HG03060 (cell line): ENCODE data around the gene AHNAK.
"Not testable (repeated sequence)": the region's sequence is repeated elsewhere in the genome, so short reads cannot be mapped to it uniquely, and the experiment has no call there.

ENCODE experiments used
- ATAC-seq: cut with Tn5 transposase; IDR thresholded peaks from one replicate; pipeline ENCODE4 v1.9.1; 2021; ENCODE audit warnings: low read depth, moderate number of reproducible peaks; ENCODE audit not compliant: unreplicated experiment

AHNAK gene

DNA sequence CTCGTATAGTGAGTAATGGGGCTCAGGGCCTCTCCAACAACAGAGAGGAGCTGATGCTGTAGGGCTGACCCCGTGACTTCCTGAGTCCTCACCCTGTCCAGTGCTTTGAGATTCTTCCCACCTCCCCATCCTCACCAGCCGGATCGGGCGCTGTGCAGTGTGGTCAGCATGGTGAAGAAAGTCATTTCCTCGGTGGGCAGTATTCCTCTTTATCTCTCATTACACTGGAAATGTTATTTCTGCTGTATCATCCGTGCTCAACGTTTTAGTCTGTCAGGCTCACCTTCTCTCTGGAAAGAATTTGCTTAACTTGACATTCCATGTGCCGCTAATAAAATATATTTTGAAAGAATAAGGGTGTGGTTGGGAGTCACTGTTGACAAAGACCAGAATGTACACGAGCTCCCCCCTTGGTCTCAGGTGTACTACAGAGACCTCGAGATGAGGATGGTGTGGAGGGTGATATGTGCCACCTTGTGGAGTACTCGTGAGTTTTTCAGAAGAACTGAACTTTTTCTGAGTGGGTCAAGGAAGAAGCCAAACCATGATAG is 153.5 kb downstream of the AHNAK start:
- ATAC-seq: no peak

DNA sequence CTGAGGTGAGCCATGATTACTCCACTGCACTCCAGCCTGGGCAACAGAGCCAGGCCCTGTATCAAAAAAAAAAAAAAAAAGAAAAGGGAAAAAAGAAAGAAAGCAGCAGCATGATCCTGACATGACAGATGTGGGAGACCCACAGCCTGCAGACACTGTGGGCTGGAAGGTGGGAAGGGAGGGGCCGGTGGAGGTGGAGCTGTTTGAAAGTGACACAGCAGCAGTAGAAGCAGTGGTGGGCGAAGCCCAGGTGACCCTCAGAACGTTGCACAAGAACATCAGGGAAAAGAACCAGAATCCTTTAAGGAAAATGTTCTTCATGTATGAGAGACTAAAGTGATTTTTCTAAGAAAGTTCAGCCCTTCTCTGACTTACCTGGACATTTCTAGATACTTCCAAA is 154.1 kb downstream of the AHNAK start:
- no peak for ATAC-seq

- no peak for ATAC-seq
These were observed 154.8 kb downstream of the AHNAK start for GRCh38 chr11:62391642-62392425.

DNA sequence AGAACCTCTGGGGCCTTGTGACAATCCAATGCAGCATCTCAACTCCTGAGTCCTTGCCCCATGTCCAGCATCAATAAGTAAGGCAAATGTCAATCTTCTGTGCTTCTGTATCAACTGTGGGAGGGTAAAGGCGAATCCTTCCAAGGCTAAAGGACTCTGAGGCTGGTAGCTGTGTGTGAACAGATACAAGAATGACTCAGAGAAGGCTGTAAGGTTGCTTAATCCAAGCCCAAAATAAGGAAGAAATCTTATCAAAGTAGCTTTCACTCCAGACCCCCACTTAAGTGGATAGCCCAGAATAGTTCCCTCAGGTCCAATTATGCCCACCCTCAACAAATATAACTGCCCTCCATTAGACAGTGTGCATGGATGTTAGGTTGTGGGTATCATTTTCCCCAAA is 155.9 kb downstream of the AHNAK start:
- ATAC-seq: no peak

GRCh38 chr11:62390237-62390636 is 156.4 kb downstream of the AHNAK start:
- ATAC-seq: no peak

- ATAC-seq: no peak
These were observed 157.6 kb downstream of the AHNAK start for GRCh38 chr11:62388999-62389398.

DNA sequence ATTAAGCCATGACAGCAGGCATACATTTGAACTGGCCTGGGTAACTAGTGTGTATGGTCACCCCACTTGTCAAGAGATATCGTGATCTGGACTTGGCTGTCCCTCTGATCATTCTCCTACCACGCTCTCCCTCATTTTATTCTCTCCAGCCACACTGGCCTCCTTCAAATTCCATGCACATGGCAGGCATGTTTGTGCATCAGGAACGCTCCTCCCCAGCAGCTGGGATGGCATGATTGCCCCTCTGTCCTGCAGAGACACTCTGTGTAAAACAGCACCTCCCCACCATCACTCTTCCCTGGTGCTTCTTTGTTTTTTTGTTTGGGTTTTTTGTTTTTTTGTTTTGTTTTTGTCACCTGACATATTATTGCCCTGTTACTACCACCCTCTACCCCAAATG is 159.2 kb downstream of the AHNAK start:
- no peak for ATAC-seq

DNA sequence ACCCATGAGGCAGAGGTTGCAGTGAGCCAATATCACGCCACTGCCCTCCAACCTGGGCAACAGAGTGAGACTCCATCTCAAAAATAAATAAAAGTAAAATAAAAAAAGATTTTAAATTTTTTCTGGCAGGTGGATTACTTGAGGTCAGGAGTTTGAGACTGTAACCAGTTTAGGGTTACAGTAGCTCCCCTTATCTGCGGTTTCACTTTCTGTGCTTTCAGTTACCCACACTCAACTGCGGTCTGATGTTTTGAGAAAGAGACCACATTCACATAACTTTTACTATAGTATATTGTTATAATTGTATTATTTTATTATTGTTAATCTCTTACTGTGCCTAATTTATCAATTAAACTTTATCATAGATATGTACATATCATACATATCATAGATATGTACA is 160.5 kb downstream of the AHNAK start:
- not testable (repeated sequence) for ATAC-seq

DNA sequence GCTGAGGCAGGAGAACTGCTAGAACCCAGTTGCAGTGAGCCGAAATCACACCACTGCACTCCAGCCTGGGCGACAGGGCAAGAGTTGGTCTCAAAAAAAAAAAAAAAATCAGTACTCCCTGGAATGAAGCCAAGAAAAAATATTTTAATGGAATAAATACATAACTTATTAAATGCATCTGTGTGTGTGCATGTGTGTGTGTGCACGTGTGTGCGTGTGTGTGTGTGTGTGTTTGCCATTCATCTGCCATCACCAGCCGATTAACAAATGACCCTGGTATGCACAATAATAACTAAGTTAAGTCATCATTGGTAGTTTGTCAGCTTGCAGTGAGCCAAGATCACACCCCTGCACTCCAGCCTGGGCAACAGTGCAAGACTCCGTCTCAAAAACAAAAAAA is 162.8 kb downstream of the AHNAK start:
- ATAC-seq: no peak
